ACC112 (cell line): ENCODE data around the gene S1PR1.

Source experiments
- H2AFZ ChIP-seq: fragments of 200-600 bp; sonication (generic); one replicate; pipeline ENCODE4 v1.6.0; 2017; ENCODE audit warnings: antibody characterized with exemption, low read length; ENCODE audit not compliant: unreplicated experiment
- H3K27ac ChIP-seq: fragments of 200-600 bp; sonication (generic); 2 replicates; pipeline ENCODE4 v1.5.1; 2014; ENCODE audit warnings: low read depth, mild to moderate bottlenecking, antibody characterized with exemption, low read length, moderate library complexity
- H3K27me3 ChIP-seq: fragments of 200-600 bp; sonication (generic); 2 replicates; pipeline ENCODE4 v1.6.1; 2014; ENCODE audit warnings: mild to moderate bottlenecking, antibody characterized with exemption, low read length, moderate library complexity, mixed read lengths; ENCODE audit not compliant: insufficient read depth
- H3K36me3 ChIP-seq: fragments of 200-600 bp; sonication (generic); 2 replicates; pipeline ENCODE4 v1.6.1; 2016; ENCODE audit warnings: mild to moderate bottlenecking, antibody characterized with exemption, low read length, moderate library complexity, mixed read lengths; ENCODE audit not compliant: insufficient read depth
- H3K4me1 ChIP-seq: fragments of 200-600 bp; sonication (generic); one replicate; pipeline ENCODE4 v1.6.1; 2016; ENCODE audit warnings: low read length, mixed read lengths; ENCODE audit not compliant: insufficient read depth, unreplicated experiment, control insufficient read depth
- H3K4me3 ChIP-seq: fragments of 200-600 bp; sonication (generic); 2 replicates; pipeline ENCODE4 v1.5.1; 2014; ENCODE audit warnings: mild to moderate bottlenecking, low read depth, low read length
- H3K79me2 ChIP-seq: fragments of 200-600 bp; sonication (generic); one replicate; pipeline ENCODE4 v1.6.0; 2016; ENCODE audit warnings: low read length; ENCODE audit not compliant: control insufficient read depth, unreplicated experiment, insufficient read depth

Gene S1PR1

DNA sequence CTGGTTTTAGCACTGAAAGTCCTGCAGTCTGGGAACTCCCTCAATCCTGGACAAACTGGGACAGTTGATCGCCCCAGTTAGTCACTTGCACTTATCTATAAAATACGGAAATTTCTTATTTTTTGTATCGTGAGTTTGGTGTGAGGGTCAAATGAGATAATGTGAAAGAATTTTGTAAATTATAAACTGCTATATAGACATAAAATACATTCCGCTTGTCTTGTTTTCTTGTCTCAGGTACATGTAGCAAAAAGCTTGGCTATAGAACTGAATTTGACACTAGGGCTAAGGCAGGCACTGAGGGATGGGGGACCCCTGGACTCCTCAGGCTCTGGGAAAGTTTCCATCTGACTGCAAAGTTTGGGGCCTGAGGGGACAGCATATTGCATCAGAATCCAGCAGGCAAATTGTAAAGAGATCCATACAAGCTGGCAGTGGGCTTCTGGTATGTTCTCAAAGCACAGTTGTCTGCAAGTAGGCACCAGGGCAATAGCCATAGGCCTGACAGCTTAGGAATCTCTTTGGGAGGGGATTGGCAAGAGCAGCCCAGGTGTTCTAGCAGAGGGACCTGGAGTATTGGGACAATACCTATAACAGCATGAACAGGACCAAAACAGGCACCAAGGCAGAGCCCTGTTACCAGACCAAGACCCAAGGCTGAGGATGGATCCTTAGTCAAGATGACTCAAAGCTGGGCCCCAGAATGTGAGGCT, 44.3 kb downstream of the S1PR1 start:
- H3K79me2 ChIP-seq, result no peaks in the 10 kb centered on the region
- no peak overlapping the region for H2AFZ ChIP-seq
- H3K36me3 ChIP-seq, result no peaks in the 10 kb centered on the region
- no peak overlapping the region for H3K27ac ChIP-seq
- peaks cover 6% of the 10 kb centered on the region for H3K27me3 ChIP-seq
- H3K4me3 ChIP-seq, result no peak overlapping the region
- peaks cover 12% of the 10 kb centered on the region for H3K4me1 ChIP-seq

DNA sequence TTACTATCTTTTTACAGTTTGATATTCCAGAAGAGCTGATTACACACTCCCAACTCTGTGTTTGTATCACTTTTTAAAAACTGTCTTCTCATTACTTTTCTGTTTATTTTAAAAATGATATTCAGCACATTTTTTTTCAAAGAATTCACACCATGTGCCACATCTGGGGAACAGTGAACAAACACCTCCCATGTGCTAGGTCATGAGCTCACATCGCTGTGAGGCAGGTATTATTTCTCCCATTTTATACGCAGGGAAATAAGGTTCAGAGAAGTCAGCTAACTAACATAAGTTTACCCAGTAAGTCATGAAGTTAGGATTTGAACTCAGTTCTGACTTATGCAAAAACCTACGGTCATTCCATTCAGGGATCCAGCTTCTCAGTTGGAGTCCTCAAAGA, 44.9 kb downstream of the S1PR1 start:
- Histone ChIP-seq H3K79me2 (no peaks in the 10 kb centered on the region), H3K4me1 (peaks cover 12% of the 10 kb centered on the region), H3K27ac (no peak overlapping the region), H2AFZ (no peak overlapping the region), H3K27me3 (peaks cover 6% of the 10 kb centered on the region), H3K4me3 (no peak overlapping the region), H3K36me3 (no peaks in the 10 kb centered on the region)

DNA sequence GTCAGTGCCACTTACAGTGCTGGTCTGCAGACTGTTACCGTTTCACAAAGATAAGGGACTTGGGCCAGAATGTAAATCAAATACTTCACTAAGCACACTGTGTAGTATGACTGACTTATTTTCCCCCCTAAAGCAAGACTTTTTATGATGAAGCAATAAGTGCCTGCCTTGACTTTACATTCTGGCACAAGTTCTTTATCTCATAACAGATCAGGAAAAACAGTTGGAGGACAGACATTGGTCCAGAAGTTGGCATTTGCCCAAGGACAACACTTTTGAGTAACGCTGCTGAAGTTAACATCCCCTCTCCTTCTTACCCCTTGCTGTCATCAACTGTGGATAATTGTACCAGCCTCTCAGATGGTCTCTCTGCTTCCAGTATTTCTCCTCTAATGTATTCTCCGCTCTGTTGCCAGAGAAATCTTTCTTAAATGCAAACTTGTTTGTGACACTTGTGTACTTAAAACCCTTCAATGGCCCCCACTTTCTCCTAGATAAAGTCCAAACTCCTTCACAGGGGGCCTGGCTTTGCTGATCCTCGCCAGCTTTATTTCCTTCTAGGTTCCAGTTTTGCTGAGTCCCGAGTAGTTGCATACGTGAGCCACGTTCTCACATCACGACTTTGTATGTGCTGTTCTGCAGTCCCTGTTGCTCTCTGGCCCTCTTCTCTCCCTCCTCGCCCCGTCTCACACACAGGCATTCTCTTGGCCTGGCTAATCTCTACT, 45.7 kb downstream of the S1PR1 start:
- Histone ChIP-seq H3K27ac (no peak overlapping the region), H3K27me3 (peaks cover 6% of the 10 kb centered on the region), H3K36me3 (no peaks in the 10 kb centered on the region)

GRCh38 chr1:101283443-101283842, 46.6 kb downstream of the S1PR1 start:
- Histone ChIP-seq H3K36me3 (no peaks in the 10 kb centered on the region), H3K27ac (no peak overlapping the region), H3K4me3 (no peak overlapping the region), H3K4me1 (peaks cover 12% of the 10 kb centered on the region), H2AFZ (no peak overlapping the region), H3K27me3 (peaks cover 4% of the 10 kb centered on the region; the same call in 1 of the 2 replicates), H3K79me2 (no peaks in the 10 kb centered on the region)

More for the DNA sequence above, 45.7 kb downstream of the S1PR1 start:
- Histone ChIP-seq H3K79me2 (no peaks in the 10 kb centered on the region), H3K4me3 (no peak overlapping the region), H3K4me1 (peaks cover 12% of the 10 kb centered on the region), H2AFZ (no peak overlapping the region)

DNA sequence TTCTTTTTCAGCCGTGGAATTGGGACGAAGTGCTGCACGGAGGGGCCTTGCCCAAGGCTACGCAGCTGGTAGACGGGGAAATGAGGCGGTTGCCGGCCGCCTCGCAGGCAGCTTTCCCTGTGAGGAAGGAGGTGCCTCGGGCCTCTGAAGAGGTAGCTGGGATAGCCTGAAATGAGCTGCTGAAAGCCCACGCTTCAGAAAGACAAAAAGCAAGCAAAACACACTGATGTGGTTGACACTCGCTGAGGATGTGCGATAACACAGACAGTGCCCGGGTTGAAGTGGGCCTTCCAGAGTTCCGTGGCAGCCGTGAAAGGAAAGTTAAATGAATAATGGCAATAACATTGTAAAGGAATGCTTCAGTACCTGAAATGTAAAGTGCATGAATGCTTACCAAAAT, 47.2 kb downstream of the S1PR1 start:
- Histone ChIP-seq H3K36me3 (no peaks in the 10 kb centered on the region), H3K4me1 (peaks cover 12% of the 10 kb centered on the region), H3K27me3 (no peaks in the 10 kb centered on the region), H3K27ac (no peak overlapping the region), H2AFZ (no peak overlapping the region), H3K79me2 (no peaks in the 10 kb centered on the region), H3K4me3 (no peak overlapping the region)

- Histone ChIP-seq H3K36me3 (no peaks in the 10 kb centered on the region), H3K4me3 (no peak overlapping the region), H3K27me3 (no peaks in the 10 kb centered on the region), H3K79me2 (no peaks in the 10 kb centered on the region), H3K27ac (no peak overlapping the region), H3K4me1 (peaks cover 12% of the 10 kb centered on the region), H2AFZ (no peak overlapping the region)
These were observed 47.9 kb downstream of the S1PR1 start for GRCh38 chr1:101284622-101285218.

- H3K4me3 ChIP-seq, result no peak overlapping the region
- H3K79me2 ChIP-seq, result no peaks in the 10 kb centered on the region
- peaks cover 12% of the 10 kb centered on the region for H3K4me1 ChIP-seq
- H2AFZ ChIP-seq, result no peak overlapping the region
- H3K36me3 ChIP-seq, result no peaks in the 10 kb centered on the region
- H3K27me3 ChIP-seq, result no peaks in the 10 kb centered on the region
- no peak overlapping the region for H3K27ac ChIP-seq
These were observed 49.2 kb downstream of the S1PR1 start for GRCh38 chr1:101285922-101286570.

DNA sequence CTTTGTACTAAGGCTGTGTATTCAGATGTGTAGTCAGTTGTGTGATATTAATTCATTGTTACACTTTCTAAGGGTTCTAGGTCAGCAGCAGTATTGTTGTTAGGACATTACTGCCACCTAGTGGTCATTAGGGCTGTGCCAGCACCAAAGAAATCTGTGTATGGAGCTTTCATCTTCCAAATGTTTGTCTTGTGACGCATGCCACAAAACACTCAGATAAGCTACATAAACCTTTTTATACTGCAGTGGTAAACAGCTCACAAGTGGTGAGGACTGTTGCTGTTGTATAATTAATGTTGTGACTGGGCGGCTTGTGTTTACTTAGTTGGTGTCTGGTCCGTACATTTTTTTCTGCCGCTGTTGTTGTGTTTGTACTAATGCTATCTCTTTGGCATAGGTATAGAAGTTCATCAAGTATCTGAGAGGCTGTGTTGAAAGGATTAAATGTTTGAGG, 51.7 kb downstream of the S1PR1 start:
- H3K4me3 ChIP-seq, result no peak overlapping the region
- no peak overlapping the region for H2AFZ ChIP-seq
- H3K4me1 ChIP-seq, result peaks cover 11% of the 10 kb centered on the region
- H3K79me2 ChIP-seq, result no peaks in the 10 kb centered on the region
- no peak overlapping the region for H3K27ac ChIP-seq
- H3K27me3 ChIP-seq, result no peaks in the 10 kb centered on the region
- no peaks in the 10 kb centered on the region for H3K36me3 ChIP-seq

DNA sequence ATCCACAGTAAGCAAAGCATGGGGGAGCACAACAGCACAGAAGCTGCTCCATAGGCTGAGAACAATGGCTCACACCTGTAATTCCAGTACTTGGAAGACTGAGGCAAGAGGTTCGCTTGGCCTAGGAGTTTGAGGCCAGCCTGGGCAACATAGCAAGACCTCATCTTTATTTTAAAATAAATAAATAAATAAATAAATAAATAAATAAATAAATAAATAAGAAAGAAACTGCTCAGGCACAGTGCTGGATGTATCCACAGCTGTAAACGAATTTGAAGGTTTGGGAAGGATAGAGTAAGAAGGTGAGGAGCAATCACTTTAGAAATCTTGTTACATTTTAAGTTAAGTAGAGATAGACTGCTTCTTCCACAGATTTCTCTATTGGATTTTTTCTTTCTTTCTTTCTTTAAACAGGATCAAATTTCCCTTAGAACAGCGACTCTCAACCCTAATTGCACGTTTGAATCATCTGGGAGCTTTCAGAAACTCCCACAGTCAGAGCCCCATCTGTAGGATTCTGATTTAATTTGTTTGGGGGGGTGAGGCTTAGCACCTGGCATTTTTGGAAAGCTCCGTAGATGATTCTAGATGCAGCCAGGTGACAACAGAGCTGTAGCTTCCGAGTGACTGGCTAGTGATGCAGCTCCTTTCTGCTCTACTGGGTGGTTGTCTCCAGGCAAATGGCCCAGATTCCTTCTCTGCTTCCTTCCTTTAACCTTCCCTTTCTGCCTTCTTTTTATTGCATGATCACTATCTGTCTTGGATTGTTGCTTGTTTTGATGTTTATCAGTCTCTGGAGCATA, 53.5 kb downstream of the S1PR1 start:
- no peak overlapping the region for H2AFZ ChIP-seq
- no peak overlapping the region for H3K4me3 ChIP-seq
- H3K4me1 ChIP-seq, result peaks cover 11% of the 10 kb centered on the region
- H3K27me3 ChIP-seq, result no peaks in the 10 kb centered on the region
- no peaks in the 10 kb centered on the region for H3K79me2 ChIP-seq
- no peaks in the 10 kb centered on the region for H3K36me3 ChIP-seq
- H3K27ac ChIP-seq, result no peak overlapping the region
